Dendritic cell treated with granulocyte-macrophage colony-stimulating factor and Interleukin-4, amounts not matched to agents 40 ng/mL and 50 ng/mL, for 4 days (primary cell): ENCODE data around the gene CNTFR.
A peak's percentile ranks its signal among the peaks of the same experiment; 100 is the strongest.
"Not testable (repeated sequence)": the region's sequence is repeated elsewhere in the genome, so short reads cannot be mapped to it uniquely, and the experiment has no call there.

Experiments used
- H3K27ac Mint-ChIP-seq: one replicate; pipeline ENCODE4 v1.8.0; 2022; ENCODE audit warnings: mild to moderate bottlenecking, mixed read lengths
- H3K27me3 Mint-ChIP-seq: one replicate; pipeline ENCODE4 v1.8.0; 2022; ENCODE audit warnings: mild to moderate bottlenecking, mixed read lengths
- H3K36me3 Mint-ChIP-seq: one replicate; pipeline ENCODE4 v1.8.0; 2022; ENCODE audit warnings: low read depth, mixed read lengths
- H3K4me1 Mint-ChIP-seq: one replicate; pipeline ENCODE4 v1.8.0; 2022; ENCODE audit warnings: low read depth, mixed read lengths
- H3K4me3 Mint-ChIP-seq: one replicate; pipeline ENCODE4 v1.8.0; 2022; ENCODE audit warnings: mild to moderate bottlenecking, moderate library complexity, mixed read lengths
- H3K9me3 Mint-ChIP-seq: one replicate; pipeline ENCODE4 v1.8.0; 2022; ENCODE audit warnings: mixed read lengths
- intact Hi-C: fragments of 100-400 bp; cut with micrococcal nuclease; formaldehyde crosslinking; loops from one replicate; pipeline ENCODE4 v1.15.0; 2022

The CNTFR gene

GRCh38 chr9:34589636-34590380 is at the start of gene CNTFR:
TSS of gene CNTFR (minus strand) at chr9:34589724. CDS start at chr9:34568981, 20,743 bp downstream.
- Mint-ChIP-seq H3K4me3 (peak within 1 kb of the TSS; percentile 75), H3K27ac (no peak within 1 kb of the TSS)

GRCh38 chr9:34639322-34639721 is 49.8 kb upstream of the CNTFR start:
- H3K4me3 Mint-ChIP-seq, H3K9me3 Mint-ChIP-seq, H3K27me3 Mint-ChIP-seq, H3K27ac Mint-ChIP-seq, intact Hi-C loops: not testable (repeated sequence)
- H3K4me1 Mint-ChIP-seq = peaks cover 39% of the 10 kb centered on the region
- H3K36me3 Mint-ChIP-seq = peaks cover 15% of the 10 kb centered on the region

More at GRCh38 chr9:34589636-34590380, at the start of gene CNTFR:
- intact Hi-C loops = loop anchor here (2.0 to 5.0 kb wide), 2 partner anchors 41 to 153 kb away; no protein-coding TSS in a partner anchor
- H3K27me3 Mint-ChIP-seq = peaks cover 90% of the 10 kb centered on the region
- no peaks in the 10 kb centered on the region for H3K36me3 Mint-ChIP-seq
- no peaks in the 10 kb centered on the region for H3K9me3 Mint-ChIP-seq
- H3K4me1 Mint-ChIP-seq = peaks cover 48% of the 10 kb centered on the region

- Mint-ChIP-seq H3K4me1 (peaks cover 39% of the 10 kb centered on the region), H3K9me3 (no peaks in the 10 kb centered on the region), H3K36me3 (peaks cover 15% of the 10 kb centered on the region), H3K27ac (peak overlapping the region; percentile 98), H3K4me3 (peak overlapping the region; percentile 91), H3K27me3 (no peaks in the 10 kb centered on the region)
- intact Hi-C loops = no loop called here
Observed at GRCh38 chr9:34638138-34638445, 48.6 kb upstream of the CNTFR start.

GRCh38 chr9:34637356-34638137 is 48.0 kb upstream of the CNTFR start, which contains the start of gene SIGMAR1:
TSS of gene SIGMAR1 (minus strand) at chr9:34637787. CDS start at chr9:34637697, 90 bp downstream.
- Mint-ChIP-seq H3K9me3 (no peaks in the 10 kb centered on the region), H3K4me1 (peaks cover 39% of the 10 kb centered on the region), H3K4me3 (peak within 1 kb of the TSS; percentile 91), H3K27me3 (peaks cover 2% of the 10 kb centered on the region), H3K27ac (peak within 1 kb of the TSS; percentile 98), H3K36me3 (peaks cover 15% of the 10 kb centered on the region)
- intact Hi-C loops = loop anchor here (1.0 kb wide), 1 partner anchor 28 kb away; no protein-coding TSS in a partner anchor

GRCh38 chr9:34636791-34637355 is 47.3 kb upstream of the CNTFR start:
- H3K9me3 Mint-ChIP-seq = no peaks in the 10 kb centered on the region
- H3K27ac Mint-ChIP-seq = peak overlapping the region; percentile 98
- peak overlapping the region; percentile 91 for H3K4me3 Mint-ChIP-seq
- intact Hi-C loops = loop anchor here (1.0 kb wide), 1 partner anchor 28 kb away; no protein-coding TSS in a partner anchor
- peaks cover 39% of the 10 kb centered on the region for H3K4me1 Mint-ChIP-seq
- H3K27me3 Mint-ChIP-seq = peaks cover 9% of the 10 kb centered on the region
- peaks cover 15% of the 10 kb centered on the region for H3K36me3 Mint-ChIP-seq

- no peak overlapping the region for H3K4me3 Mint-ChIP-seq
- H3K27ac Mint-ChIP-seq = peak overlapping the region; percentile 11
- H3K36me3 Mint-ChIP-seq = peaks cover 15% of the 10 kb centered on the region
- peaks cover 22% of the 10 kb centered on the region for H3K27me3 Mint-ChIP-seq
- intact Hi-C loops = loop anchor here (2.0 kb wide), 1 partner anchor 89 kb away; no protein-coding TSS in a partner anchor
- H3K4me1 Mint-ChIP-seq = peaks cover 33% of the 10 kb centered on the region
- H3K9me3 Mint-ChIP-seq = no peaks in the 10 kb centered on the region
Observed at GRCh38 chr9:34635556-34635955, 46.0 kb upstream of the CNTFR start.

- Mint-ChIP-seq H3K4me3 (no peak overlapping the region), H3K4me1 (peaks cover 33% of the 10 kb centered on the region), H3K9me3 (no peaks in the 10 kb centered on the region), H3K27ac (no peak overlapping the region), H3K36me3 (peaks cover 15% of the 10 kb centered on the region), H3K27me3 (peaks cover 30% of the 10 kb centered on the region)
- intact Hi-C loops = loop anchor here (1.0 to 2.0 kb wide), 2 partner anchors 22 to 88 kb away; partner anchors contain the start of gene RPP25L
Observed at GRCh38 chr9:34634551-34635248, 45.2 kb upstream of the CNTFR start.

GRCh38 chr9:34633851-34634550 is 44.5 kb upstream of the CNTFR start:
- Mint-ChIP-seq H3K4me3 (no peak overlapping the region), H3K36me3 (peaks cover 15% of the 10 kb centered on the region), H3K27ac (no peak overlapping the region), H3K27me3 (peaks cover 37% of the 10 kb centered on the region), H3K4me1 (peaks cover 38% of the 10 kb centered on the region), H3K9me3 (no peaks in the 10 kb centered on the region)
- intact Hi-C loops = loop anchor here (1.0 to 2.0 kb wide), 2 partner anchors 22 to 87 kb away; partner anchors contain the start of gene RPP25L

GRCh38 chr9:34633166-34633565 is 43.6 kb upstream of the CNTFR start:
- H3K4me3 Mint-ChIP-seq = no peak overlapping the region
- H3K36me3 Mint-ChIP-seq = peaks cover 15% of the 10 kb centered on the region
- H3K9me3 Mint-ChIP-seq = no peaks in the 10 kb centered on the region
- H3K27me3 Mint-ChIP-seq = peaks cover 42% of the 10 kb centered on the region
- intact Hi-C loops = no loop called here
- H3K27ac Mint-ChIP-seq = no peak overlapping the region
- peaks cover 37% of the 10 kb centered on the region for H3K4me1 Mint-ChIP-seq

GRCh38 chr9:34630402-34631154 is 41.1 kb upstream of the CNTFR start:
- Mint-ChIP-seq H3K4me1 (peaks cover 23% of the 10 kb centered on the region), H3K27ac (no peak overlapping the region), H3K27me3 (peaks cover 68% of the 10 kb centered on the region), H3K9me3 (no peaks in the 10 kb centered on the region), H3K36me3 (peaks cover 11% of the 10 kb centered on the region), H3K4me3 (no peak overlapping the region)
- intact Hi-C loops = no loop called here

- H3K27ac Mint-ChIP-seq = no peak overlapping the region
- no peaks in the 10 kb centered on the region for H3K36me3 Mint-ChIP-seq
- peaks cover 15% of the 10 kb centered on the region for H3K4me1 Mint-ChIP-seq
- H3K4me3 Mint-ChIP-seq = peak overlapping the region; percentile 65
- no peaks in the 10 kb centered on the region for H3K9me3 Mint-ChIP-seq
- intact Hi-C loops = no loop called here
- H3K27me3 Mint-ChIP-seq = peaks cover 79% of the 10 kb centered on the region
Observed at GRCh38 chr9:34629491-34629808, 39.9 kb upstream of the CNTFR start.

GRCh38 chr9:34628656-34629490 is 39.3 kb upstream of the CNTFR start, which contains the start of gene ARID3C:
TSS of gene ARID3C (minus strand) at chr9:34629066. CDS start at chr9:34628014, 1,052 bp downstream.
- peaks cover 17% of the 10 kb centered on the region for H3K4me1 Mint-ChIP-seq
- H3K27me3 Mint-ChIP-seq = peaks cover 85% of the 10 kb centered on the region
- H3K9me3 Mint-ChIP-seq = no peaks in the 10 kb centered on the region
- peak within 1 kb of the TSS; percentile 65 for H3K4me3 Mint-ChIP-seq
- H3K36me3 Mint-ChIP-seq = no peaks in the 10 kb centered on the region
- intact Hi-C loops = no loop called here
- H3K27ac Mint-ChIP-seq = no peak within 1 kb of the TSS
